Stimulated activated CD8-positive, alpha-beta memory T cell treated with anti-CD3 and anti-CD28 coated beads, Interleukin-4, amount 100 ng/mL, for 48 hours (primary cell): Measurements from ENCODE around the gene GOLIM4.

Experiments used
- DNase-seq: peaks from one replicate; pipeline ENCODE4 v3.0.0-alpha.2; 2020

GOLIM4 gene

DNA sequence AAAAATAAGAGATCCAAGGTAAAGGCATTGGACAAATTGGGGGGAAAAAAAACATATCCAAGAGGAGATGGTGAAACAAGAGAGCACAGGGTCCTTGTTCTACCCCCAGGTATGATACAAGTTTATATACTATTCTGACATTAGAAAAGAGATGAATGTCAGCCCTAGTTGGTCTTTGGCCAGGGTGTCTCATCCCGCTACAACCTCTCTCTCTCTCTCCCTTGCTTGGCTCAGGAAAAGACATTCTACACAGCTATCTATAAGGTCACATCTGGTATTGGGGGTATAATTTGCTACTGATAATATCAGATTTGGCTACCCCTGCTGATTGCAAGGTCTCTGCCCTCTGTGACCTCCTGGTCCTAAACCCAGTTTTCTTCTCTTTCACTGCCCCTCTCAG, 117.2 kb downstream of the GOLIM4 start:
- DNase-seq, result no peak

DNA sequence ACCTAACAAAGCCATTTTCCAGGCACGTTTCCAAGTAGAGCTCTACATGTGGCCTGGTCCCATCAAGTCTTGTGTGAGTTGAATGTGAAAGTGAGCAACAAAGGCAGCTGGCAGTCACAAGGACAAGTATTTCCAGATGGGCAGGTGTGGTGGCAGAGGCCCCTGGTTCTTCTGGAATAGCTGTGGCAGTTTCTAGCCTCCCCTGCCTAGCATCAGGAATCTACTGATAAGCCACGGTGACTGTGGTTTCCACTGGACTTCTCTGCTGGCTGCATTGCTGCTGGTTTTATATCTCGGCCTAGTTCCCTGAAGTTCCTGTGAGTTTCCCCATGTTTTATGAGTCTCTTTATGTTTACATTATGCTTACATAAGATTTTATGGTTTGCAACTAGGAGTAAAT, 117.7 kb downstream of the GOLIM4 start:
- no peak for DNase-seq

DNA sequence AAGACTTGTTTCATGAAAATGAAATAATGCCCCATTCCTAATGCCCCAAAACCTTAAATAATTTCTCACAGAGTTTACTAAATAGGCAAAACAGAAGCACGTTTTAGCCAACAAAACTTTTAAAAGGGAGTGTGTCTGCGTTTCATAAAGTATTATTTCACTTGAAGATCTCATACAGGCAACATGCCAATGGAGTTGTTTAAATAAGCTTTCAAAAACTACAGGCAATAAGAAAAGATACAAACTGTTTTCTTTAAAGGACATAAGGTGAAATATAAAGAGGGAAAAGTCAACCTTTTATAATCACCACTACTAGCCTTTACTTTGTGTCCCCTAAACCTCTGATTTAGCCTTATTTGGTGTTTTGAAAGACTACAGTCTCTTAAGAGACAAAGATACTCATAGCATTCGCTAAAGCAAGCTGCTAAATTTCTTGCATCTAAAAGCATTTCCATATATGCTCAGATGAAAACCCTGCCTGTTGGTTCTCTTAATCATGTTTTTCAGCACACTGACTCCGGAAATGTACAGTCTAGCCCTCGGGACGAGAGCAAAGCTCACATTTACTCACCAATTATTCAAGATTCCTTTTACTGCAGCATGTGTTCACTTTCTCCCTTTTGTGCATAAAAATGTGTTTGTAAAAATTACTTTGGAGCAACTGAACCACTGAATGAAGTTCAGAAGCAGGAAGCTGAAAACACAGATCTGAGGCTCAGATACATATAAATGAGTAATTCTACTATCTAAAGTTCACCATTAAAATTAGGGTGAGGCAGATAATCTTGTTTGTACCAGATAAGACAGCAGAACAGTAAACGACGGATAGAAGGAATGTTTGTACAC, 119.0 kb downstream of the GOLIM4 start:
- DNase-seq, result no peak

DNA sequence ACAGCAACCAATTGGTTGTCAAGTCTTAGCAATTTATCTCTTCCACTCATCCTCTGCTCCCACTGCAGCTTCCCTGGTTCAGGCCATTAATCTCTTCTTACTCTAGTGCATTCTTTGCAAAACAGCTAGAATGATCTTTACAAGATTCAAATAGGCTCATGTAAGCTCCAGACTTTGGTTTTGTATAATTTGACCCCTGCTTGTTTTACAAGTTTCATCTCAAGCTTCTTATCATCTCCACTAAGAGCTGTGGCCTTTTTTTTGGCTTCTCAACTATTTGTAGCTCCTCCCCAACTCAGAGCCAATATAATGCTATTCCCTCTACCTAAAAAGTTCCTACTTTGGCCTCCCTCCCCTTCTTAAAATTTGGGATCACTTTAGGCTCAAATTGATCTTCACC, 121.8 kb downstream of the GOLIM4 start:
- DNase-seq, result no peak

DNA sequence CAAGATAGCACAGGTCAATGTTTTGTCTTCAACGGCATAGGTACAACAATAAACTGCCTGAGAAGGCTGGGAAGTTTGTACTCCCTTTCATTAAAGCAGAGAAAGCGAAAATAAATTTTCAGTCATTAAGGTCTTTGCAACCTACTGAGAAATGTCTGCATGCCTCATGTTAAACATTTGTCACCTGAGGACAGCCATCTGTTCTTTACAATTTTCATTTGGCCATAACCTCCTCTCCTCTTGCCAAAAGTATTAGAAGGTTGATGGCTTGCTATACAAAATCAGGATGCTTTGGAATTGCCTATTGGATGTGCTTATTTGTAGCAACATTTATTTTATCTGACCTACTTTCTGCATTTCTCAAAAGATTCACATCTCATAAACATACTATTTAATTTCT, 122.7 kb downstream of the GOLIM4 start:
- no peak for DNase-seq

DNA sequence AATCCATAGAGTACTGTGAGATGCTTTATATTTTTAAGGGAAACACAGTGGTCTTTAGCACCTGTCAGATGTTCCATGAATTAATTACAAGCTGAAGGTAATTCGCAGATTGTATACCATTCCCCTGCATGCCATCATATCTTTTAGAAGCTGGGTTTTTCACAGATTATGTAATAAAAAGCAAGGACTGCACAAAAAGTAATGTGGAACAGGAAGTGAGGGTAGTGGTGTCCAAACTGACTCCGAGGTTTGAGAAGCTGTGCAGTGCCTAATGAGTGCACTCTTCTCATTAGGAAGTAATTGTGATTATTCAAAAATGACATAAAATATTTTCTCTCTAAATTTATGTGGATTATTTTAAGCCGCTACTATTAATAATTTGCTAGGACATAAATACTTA, 123.2 kb downstream of the GOLIM4 start:
- DNase-seq, result no peak

DNA sequence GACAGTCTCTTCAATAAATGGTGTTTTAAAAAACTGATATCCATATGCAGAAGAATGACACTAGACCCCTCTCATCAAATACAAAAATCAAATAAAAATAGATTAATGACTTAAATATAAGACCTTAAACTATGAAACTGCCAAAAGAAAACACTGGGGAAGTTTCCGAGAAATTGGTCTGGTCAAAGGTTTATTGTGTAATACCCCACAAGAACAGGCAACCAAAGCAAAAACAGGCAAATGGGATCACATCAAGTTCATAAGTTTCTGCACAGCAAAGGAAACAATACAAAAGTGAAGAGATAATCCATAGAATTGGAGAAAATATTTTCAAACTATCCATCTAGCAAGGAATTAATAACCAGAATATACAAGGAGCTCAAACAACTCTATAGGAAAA, 126.2 kb downstream of the GOLIM4 start:
- no peak for DNase-seq

DNA sequence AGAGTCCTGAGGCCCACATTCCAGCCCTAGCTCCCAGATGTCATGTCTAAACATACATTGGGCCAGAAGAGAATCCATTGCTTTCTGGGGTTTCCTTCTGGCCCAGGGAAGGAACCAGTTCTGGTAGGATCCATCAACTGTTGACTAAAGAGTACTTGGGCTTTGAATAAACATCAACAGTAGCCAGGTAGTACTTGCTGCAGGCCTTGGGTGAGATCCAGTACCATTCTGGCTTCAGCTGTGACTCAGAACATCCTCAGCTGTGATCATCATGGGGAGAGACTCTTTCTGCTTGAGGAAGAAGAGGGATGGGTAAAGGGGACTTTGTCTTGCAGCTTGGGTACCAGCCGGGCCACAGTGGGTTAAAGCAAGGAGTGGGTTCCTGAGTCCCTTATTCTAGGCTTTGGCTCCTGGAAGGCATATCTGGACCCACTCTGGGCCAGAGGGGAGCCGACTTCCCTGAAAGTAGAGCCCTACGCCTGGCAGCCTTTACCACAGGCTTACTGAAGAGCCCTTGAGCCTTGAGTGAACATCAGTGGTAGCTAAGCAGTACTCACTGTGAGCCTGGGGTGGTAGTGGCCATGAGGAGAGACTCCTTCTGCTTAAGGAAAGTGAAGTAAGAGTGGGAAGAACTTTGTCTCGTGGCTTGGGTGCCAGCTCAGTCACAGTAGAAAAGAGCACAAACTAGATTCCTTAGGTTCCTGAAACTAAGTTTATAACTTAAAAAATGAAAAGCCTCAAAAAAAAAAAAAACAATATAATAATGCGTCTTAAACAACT, 128.3 kb downstream of the GOLIM4 start:
- no peak for DNase-seq
